DMS79 treated with DMSO at 0.1 percent for 48 hours (cell line): ENCODE measurements around the gene PRH1.

ENCODE experiments used
- DNase-seq: peaks from one replicate; lab custom pipeline; 2025; lab: John Stamatoyannopoulos, UW

Gene PRH1

GRCh38 chr12:10884086-10884725 is at the start of gene PRH1:
Gene PRH1, minus strand, starts transcription at chr12:10884255. Its CDS starts 38 bp downstream, at chr12:10884217.
- no peak for DNase-seq

- no peak for DNase-seq
Measured at GRCh38 chr12:10928746-10929286, 44.8 kb upstream of the PRH1 start, which contains the start of gene PRH2. Gene PRH2, plus strand, starts transcription at chr12:10929236. Its CDS starts 38 bp downstream, at chr12:10929274.

GRCh38 chr12:10926269-10926668 is 42.2 kb upstream of the PRH1 start:
- no peak for DNase-seq

- DNase-seq, result no peak
Measured at GRCh38 chr12:10919809-10920208, 35.8 kb upstream of the PRH1 start.

- no peak for DNase-seq
Measured at GRCh38 chr12:10910380-10910779, 26.3 kb upstream of the PRH1 start.

GRCh38 chr12:10909462-10909861 is 25.4 kb upstream of the PRH1 start, which contains the start of gene TAS2R13:
Gene TAS2R13, minus strand, starts transcription at chr12:10909562. Its CDS starts 264 bp downstream, at chr12:10909298.
- DNase-seq, result no peak

GRCh38 chr12:10904686-10905085 is 20.6 kb upstream of the PRH1 start:
- no peak for DNase-seq

- no peak for DNase-seq
Measured at GRCh38 chr12:10901427-10901826, 17.4 kb upstream of the PRH1 start.

GRCh38 chr12:10900972-10901371 is 16.9 kb upstream of the PRH1 start:
- no peak for DNase-seq

GRCh38 chr12:10900530-10900929 is 16.5 kb upstream of the PRH1 start:
- DNase-seq, result no peak

GRCh38 chr12:10896854-10897253 is 12.8 kb upstream of the PRH1 start:
- no peak for DNase-seq

GRCh38 chr12:10891937-10892336 is 7.9 kb upstream of the PRH1 start:
- no peak for DNase-seq

GRCh38 chr12:10889226-10889625 is 5.2 kb upstream of the PRH1 start:
- DNase-seq, result no peak

GRCh38 chr12:10873378-10873777 is 10.7 kb downstream of the PRH1 start:
- DNase-seq, result no peak

GRCh38 chr12:10867381-10867780 is 16.7 kb downstream of the PRH1 start:
- no peak for DNase-seq

GRCh38 chr12:10863512-10864218 is 20.4 kb downstream of the PRH1 start:
- DNase-seq, result no peak

- DNase-seq, result no peak
Measured at GRCh38 chr12:10861366-10861765, 22.7 kb downstream of the PRH1 start.

GRCh38 chr12:10855807-10856206 is 28.2 kb downstream of the PRH1 start:
- no peak for DNase-seq

GRCh38 chr12:10853776-10854175 is 30.3 kb downstream of the PRH1 start:
- no peak for DNase-seq

- DNase-seq, result no peak
Measured at GRCh38 chr12:10851243-10851858, 32.7 kb downstream of the PRH1 start.

GRCh38 chr12:10849425-10849878 is 34.6 kb downstream of the PRH1 start, which contains the start of gene PRR4:
Gene PRR4, minus strand, starts transcription at chr12:10849475. Its CDS starts 38 bp downstream, at chr12:10849437.
- no peak for DNase-seq

GRCh38 chr12:10847744-10848143 is 36.3 kb downstream of the PRH1 start:
- no peak for DNase-seq

GRCh38 chr12:10842862-10843261 is 41.2 kb downstream of the PRH1 start:
- no peak for DNase-seq
